Measurements from ENCODE around the gene CTRB1.

- TF ChIP-seq CTCF (IDR thresholded peaks at IDR 0.05) (no peak), POLR2A (IDR thresholded peaks at IDR 0.05) (no peak)
Observed at GRCh38 chr16:75227361-75228142, 8.8 kb downstream of the CTRB1 start.

Data from thyroid gland (tissue), 4 donors.